Measurements from ENCODE around the gene ARHGAP45.

The ARHGAP45 gene

DNA sequence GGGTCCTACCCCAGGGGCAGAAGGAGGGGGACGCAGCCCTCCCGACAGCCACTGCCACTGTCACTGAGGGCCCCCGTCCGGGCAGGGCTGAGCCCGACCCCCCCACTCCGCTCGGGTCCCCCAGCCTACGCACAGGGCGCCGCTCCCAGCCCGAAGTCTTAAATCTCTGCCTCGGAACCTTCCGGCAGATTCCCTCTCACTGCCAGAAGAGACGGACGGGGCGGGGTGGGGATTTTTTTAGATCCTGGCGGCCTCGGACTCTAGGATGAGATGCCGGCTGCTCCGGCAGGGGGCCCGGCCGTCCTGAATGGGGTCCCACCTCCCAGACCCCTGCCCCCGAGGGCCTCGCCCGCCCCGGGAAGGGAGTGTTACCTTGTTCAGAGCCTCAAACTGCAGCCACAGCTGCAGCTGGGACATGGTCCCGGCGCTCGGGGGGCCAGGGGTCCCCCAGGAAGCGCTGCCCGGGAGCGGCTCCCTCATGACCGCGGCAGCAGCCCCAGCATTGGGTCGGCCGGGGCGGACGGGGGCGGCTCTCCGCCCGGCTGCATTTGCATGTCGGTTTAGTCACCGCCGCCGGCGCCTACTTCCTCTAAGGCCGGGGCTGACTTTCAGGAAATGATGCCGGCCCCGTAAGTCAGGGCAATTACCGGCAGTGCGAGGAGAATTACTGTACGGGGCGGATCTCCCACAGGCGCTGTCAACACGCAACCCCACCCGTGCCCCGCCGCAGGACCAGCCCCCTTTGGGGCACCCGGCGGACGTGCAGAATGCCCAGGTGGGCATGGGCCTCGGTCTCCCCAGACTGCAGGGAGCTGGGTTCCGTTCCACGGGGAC is 65.0 kb downstream of the ARHGAP45 start:
- no peak for FAIRE-seq
- peak; percentile 62 for DNase-seq (ENCODE audit: low spot score)

DNA sequence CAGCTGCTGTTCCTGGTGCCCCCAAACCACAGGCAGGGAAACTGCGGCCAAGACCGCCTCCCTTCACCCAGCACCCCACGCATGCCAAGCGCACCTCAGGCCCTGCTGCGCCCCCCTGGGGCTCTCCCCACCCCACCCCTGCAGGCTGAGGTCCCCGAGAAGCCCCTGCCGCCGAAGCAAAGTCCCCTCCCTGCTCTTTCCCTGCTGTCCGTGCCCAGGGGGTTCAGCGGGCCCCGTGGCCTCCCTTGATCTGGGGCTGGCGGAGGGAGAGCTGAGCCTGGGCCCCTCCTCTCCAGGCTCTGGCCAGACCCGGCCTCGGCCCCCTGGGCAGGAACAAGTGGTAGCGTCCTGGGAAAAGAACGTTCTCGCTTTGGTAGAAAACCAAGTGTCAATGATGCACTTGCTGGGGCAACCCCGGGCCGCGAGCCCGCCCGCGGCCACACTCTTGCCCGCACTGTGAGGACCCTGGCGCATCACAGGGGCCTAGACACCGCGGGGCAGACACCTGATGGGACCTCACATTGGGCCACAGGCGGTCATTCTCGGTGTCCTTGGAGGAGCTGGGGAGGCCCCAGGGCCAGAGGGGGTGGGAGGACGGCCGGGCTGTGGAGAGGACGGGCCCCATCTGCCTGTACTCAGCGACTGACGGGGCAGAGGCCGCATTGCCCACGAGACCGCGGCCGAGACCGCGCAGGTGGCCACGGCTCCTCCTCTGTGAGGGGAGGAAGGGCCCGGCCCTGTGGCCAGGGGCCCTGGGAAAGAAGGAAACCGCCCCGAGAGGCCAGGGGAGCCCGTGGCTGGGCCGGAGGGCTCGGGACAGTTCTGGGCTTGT is 65.8 kb downstream of the ARHGAP45 start:
- FAIRE-seq, result no peak
- no peak for DNase-seq (ENCODE audit: low spot score)

DNA sequence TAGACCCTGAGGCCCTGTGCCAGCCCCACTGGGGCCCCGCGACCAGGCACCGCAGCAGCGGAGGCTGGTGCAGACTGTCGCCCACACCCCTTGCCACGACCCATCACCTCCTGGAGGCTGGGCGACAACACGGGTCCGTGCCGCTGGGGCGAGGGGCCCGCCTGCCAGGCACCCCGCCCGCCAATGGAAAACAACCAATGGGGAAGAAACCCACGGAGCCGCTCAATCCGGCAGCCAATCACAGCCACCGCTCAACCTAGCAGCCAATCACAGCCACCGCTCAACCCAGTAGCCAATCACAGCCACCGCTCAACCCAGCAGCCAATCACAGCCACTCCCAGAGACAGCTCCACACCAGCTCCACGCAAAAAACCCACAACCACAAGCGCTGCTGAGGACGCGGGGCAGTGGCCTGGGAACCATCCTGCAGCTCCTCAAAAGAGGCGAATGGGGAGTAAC is 66.5 kb downstream of the ARHGAP45 start:
- no peak for DNase-seq (ENCODE audit: low spot score)
- FAIRE-seq, result no peak

DNA sequence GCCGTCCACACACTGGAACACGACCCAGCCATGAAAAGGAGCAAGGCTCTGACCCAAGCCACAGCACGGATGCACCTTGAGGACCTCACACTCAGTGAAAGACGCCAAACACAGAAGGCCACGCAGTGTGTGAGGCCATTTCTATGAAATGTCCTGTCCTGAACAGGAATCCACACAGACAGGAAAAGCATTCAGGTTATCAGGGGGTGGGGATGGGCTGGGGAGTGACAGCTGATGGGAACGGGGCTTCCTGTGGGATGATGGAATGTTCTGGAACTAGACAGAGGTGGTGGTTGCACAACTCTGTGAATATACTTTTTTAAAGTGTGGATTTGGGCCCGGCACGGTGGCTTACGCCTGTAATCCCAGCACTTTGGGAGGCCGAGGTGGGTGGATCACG is 67.5 kb downstream of the ARHGAP45 start:
- no peak for DNase-seq (ENCODE audit: low spot score)
- no peak for FAIRE-seq

DNA sequence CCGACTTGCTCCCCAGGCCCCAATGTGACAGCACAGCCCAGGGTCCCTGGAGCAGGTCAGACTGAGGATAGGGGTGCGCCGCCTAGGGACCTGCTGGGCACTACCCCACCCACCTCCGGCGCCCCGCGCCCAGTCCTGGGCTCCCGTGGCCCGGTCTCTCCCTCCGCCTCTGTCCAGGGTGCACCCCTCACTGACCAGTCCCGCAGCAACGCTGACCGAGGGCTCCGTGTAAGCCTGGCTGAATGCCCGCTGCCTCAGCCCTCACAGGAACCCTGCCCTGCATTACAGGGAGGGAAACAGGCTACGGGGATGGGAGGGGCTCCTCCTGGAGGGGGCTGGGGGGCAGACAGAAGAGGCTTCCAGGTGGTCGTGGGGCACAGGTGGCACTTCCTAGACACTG is 68.5 kb downstream of the ARHGAP45 start:
- DNase-seq (ENCODE audit: low spot score), result no peak
- no peak for FAIRE-seq

DNA sequence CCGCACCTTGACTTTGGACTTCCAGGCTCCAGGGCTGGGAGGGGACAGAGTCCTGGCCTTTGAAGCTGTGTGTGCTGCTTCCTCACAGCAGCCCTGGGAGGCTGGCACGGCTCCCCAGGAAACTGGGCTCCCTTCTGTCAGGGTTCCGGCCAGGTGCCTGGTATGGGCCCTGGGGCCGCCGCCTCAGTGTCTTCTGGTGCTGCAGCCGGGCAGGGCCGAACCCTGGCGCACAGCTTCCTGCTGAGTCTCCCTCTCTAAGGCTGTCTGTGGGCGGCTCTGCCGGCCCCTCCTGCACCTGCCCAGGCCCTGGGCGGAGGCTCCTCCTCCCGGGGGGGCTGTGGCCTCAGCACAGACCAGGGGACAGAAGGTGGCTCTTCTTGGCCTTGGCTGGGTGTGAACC is 69.2 kb downstream of the ARHGAP45 start:
- DNase-seq (ENCODE audit: low spot score) (no peak), FAIRE-seq (no peak)

All from urothelium cell line (cell line).